Activated CD4-positive, alpha-beta memory T cell treated with anti-CD3 and anti-CD28 coated beads, Interleukin-2, amount 10 ng/mL, durations not matched to agents 7 days and 5 days (primary cell): ENCODE data around the gene SLCO4A1. TPM values are rescaled to one million over a fixed set of nuclear protein-coding genes. Genes with fewer than 3 reads are reported as not detected.
A peak's percentile ranks its signal among the peaks of the same experiment; 100 is the strongest.

Experiments used
- CTCF ChIA-PET: fragments of 350-600 bp; sonication (Branson Sonifier 250); formaldehyde crosslinking; loops from one replicate; lab custom pipeline; 2021; ENCODE audit warnings: antibody characterized with exemption, inconsistent platforms; lab: Charles Lee
- POLR2A ChIA-PET: fragments of 350-600 bp; sonication (Branson Sonifier 250); formaldehyde crosslinking; loops from one replicate; lab custom pipeline; 2021; ENCODE audit warnings: antibody characterized with exemption; lab: Charles Lee
- DNase-seq: peaks from one replicate; pipeline ENCODE4 v3.0.0-alpha.2; 2020
- H3K27ac Mint-ChIP-seq: one replicate; pipeline ENCODE4 v1.8.0; 2021; ENCODE audit warnings: mild to moderate bottlenecking, mixed read lengths
- H3K27me3 Mint-ChIP-seq: one replicate; pipeline ENCODE4 v1.8.0; 2021; ENCODE audit warnings: mixed read lengths
- H3K36me3 Mint-ChIP-seq: one replicate; pipeline ENCODE4 v1.8.0; 2021; ENCODE audit warnings: low read depth, mixed read lengths
- H3K4me1 Mint-ChIP-seq: one replicate; pipeline ENCODE4 v1.8.0; 2021; ENCODE audit warnings: mixed read lengths
- H3K4me3 Mint-ChIP-seq: one replicate; pipeline ENCODE4 v1.8.0; 2021; ENCODE audit warnings: mild to moderate bottlenecking, mixed read lengths
- H3K9me3 Mint-ChIP-seq: one replicate; pipeline ENCODE4 v1.8.0; 2021; ENCODE audit warnings: mixed read lengths
- total RNA-seq, 2 experiments: library from RNA; stranded (reverse); gene quantifications; one replicate each; pipeline ENCODE4 v1.2.3, GENCODE V29; 2021

SLCO4A1 gene
- total RNA-seq, 2 experiments from 2014 or later: 51.5 to 51.7 TPM

DNA sequence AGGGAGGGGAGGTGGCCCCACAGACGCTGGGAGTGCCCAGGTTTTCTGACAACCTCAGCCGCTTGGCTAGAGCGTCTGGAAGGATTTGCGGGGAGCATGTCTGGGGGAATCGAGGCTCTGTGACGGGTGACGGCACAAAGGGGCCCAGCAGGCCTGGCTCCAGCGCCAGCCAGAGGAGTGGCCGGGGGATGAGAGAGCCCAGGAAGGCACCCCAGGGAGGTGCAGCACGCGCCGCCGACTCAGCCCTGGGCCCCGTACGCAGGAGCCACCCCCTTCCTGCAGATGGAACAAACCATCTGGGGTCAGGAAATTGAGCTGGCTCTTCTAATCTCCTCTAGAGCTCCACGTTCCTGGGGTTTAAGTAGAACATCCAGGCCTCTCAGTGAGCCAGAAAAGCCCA lies 5.9 kb upstream of the SLCO4A1 start:
- POLR2A ChIA-PET: interaction anchor here (0.9 to 2.4 kb wide), 3 partner anchors 10 to 14 kb away, joined by 3 to 10 read pairs (median 4); no protein-coding TSS in a partner anchor

GRCh38 chr20:62637110-62637509 lies 5.2 kb upstream of the SLCO4A1 start:
- POLR2A ChIA-PET: interaction anchor here (0.9 to 2.4 kb wide), 3 partner anchors 11 to 14 kb away, joined by 3 to 10 read pairs (median 4); no protein-coding TSS in a partner anchor
- H3K9me3 Mint-ChIP-seq: no peaks in the 10 kb centered on the region
- peaks cover 29% of the 10 kb centered on the region for H3K4me1 Mint-ChIP-seq
- no peak for DNase-seq
- CTCF ChIA-PET: interaction anchor here (1.5 to 2.9 kb wide), 2 partner anchors 14 to 20 kb away, joined by 4 to 10 read pairs; no protein-coding TSS in a partner anchor
- no peak overlapping the region for H3K4me3 Mint-ChIP-seq
- no peaks in the 10 kb centered on the region for H3K36me3 Mint-ChIP-seq
- peaks cover 39% of the 10 kb centered on the region for H3K27me3 Mint-ChIP-seq
- H3K27ac Mint-ChIP-seq: no peak overlapping the region

More for the DNA sequence above, 5.9 kb upstream of the SLCO4A1 start:
- Mint-ChIP-seq H3K9me3 (no peaks in the 10 kb centered on the region), H3K4me1 (peaks cover 26% of the 10 kb centered on the region), H3K27ac (no peak overlapping the region), H3K4me3 (no peak overlapping the region), H3K27me3 (peaks cover 41% of the 10 kb centered on the region), H3K36me3 (no peaks in the 10 kb centered on the region)
- CTCF ChIA-PET: interaction anchor here (1.5 to 2.9 kb wide), 2 partner anchors 13 to 19 kb away, joined by 4 to 10 read pairs; no protein-coding TSS in a partner anchor
- DNase-seq: peak; percentile 37

GRCh38 chr20:62637521-62638054 lies 4.7 kb upstream of the SLCO4A1 start:
- H3K36me3 Mint-ChIP-seq: no peaks in the 10 kb centered on the region
- peaks cover 36% of the 10 kb centered on the region for H3K27me3 Mint-ChIP-seq
- H3K4me1 Mint-ChIP-seq: peaks cover 26% of the 10 kb centered on the region
- POLR2A ChIA-PET: interaction anchor here (2.4 kb wide), 1 partner anchor 14 kb away, joined by 10 read pairs; no protein-coding TSS in a partner anchor
- DNase-seq: no peak
- no peak overlapping the region for H3K27ac Mint-ChIP-seq
- no peak overlapping the region for H3K4me3 Mint-ChIP-seq
- no peaks in the 10 kb centered on the region for H3K9me3 Mint-ChIP-seq
- CTCF ChIA-PET: interaction anchor here (1.5 to 2.9 kb wide), 2 partner anchors 14 to 20 kb away, joined by 4 to 10 read pairs; no protein-coding TSS in a partner anchor

GRCh38 chr20:62638055-62638570 lies 4.2 kb upstream of the SLCO4A1 start:
- Mint-ChIP-seq H3K4me3 (no peak overlapping the region), H3K4me1 (peaks cover 21% of the 10 kb centered on the region), H3K27ac (no peak overlapping the region), H3K36me3 (no peaks in the 10 kb centered on the region), H3K27me3 (peaks cover 30% of the 10 kb centered on the region), H3K9me3 (no peaks in the 10 kb centered on the region)
- POLR2A ChIA-PET: interaction anchor here (2.4 kb wide), 1 partner anchor 14 kb away, joined by 10 read pairs; no protein-coding TSS in a partner anchor
- CTCF ChIA-PET: interaction anchor here (2.9 kb wide), 1 partner anchor 21 kb away, joined by 10 read pairs; no protein-coding TSS in a partner anchor
- DNase-seq: no peak

DNA sequence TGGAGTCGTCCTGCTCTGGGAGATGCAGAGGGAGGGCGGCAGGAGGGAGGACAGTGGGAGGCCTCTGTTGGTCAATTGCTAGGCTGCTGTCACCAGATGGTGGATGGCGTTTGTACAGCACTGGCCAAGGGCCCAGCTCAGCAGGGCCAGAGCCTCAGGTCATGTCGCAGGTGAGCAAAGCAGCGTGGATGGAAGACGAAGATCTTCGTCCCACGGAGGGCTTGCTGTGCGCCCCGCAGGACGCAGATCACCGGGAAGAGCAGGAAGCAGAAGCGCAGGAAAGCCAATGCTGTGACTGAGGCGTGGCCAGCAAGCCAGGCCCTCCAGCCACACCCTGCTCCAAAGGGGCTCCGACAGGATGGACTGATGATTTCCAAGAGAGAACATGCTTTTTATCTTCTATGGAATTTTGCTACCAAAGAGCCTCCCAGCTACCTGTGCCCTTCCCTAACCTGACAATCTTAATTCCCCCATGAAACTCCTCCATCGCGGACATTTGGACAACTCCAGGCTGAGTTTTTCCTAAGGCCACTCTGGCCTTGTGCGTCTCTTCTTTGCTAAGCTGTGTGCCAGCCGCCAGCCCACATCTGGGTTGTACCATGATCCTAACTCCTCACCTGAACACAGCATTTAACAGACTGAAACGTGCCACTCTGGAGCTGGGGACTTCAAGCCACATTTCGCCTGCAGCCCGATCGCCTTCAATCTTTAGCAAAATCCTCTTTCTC lies 3.5 kb upstream of the SLCO4A1 start:
- no peak for DNase-seq
- H3K9me3 Mint-ChIP-seq: no peaks in the 10 kb centered on the region
- POLR2A ChIA-PET: interaction anchor here (1.7 to 2.4 kb wide), 2 partner anchors 13 to 15 kb away, joined by 8 to 10 read pairs; no protein-coding TSS in a partner anchor

DNA sequence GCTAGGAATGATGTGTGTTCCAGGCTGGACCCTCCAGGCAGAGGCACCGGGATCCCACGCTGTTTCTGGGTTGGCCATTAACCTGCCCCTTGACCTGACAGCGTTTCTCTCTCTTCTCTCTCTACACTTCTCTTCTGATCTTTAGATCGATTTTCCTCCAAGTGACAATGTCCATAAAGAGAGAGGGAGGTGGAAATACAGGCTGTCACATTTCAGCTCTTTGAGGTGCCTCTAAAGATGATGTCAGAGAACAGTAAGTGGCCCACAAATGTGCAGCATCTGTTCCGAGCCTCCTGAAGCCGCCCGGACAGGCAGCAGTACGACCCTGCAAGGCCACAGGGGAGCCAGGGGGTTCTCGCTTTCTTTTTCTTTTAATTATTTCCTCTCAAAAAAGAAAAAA lies 2.5 kb upstream of the SLCO4A1 start:
- no peak for DNase-seq
- ChIA-PET POLR2A (interaction anchor here (1.7 kb wide), 1 partner anchor 12 kb away, joined by 8 read pairs; no protein-coding TSS in a partner anchor), CTCF (interaction anchor here (0.9 kb wide), 1 partner anchor 23 kb away, joined by 3 read pairs; no protein-coding TSS in a partner anchor)
- peaks cover 5% of the 10 kb centered on the region for H3K36me3 Mint-ChIP-seq
- no peak overlapping the region for H3K27ac Mint-ChIP-seq
- H3K4me3 Mint-ChIP-seq: no peak overlapping the region
- peaks cover 25% of the 10 kb centered on the region for H3K27me3 Mint-ChIP-seq
- no peaks in the 10 kb centered on the region for H3K9me3 Mint-ChIP-seq
- peaks cover 35% of the 10 kb centered on the region for H3K4me1 Mint-ChIP-seq

More for the DNA sequence above, 3.5 kb upstream of the SLCO4A1 start:
- peaks cover 25% of the 10 kb centered on the region for H3K4me1 Mint-ChIP-seq
- H3K27ac Mint-ChIP-seq: no peak overlapping the region
- CTCF ChIA-PET: interaction anchor here (0.9 to 2.9 kb wide), 2 partner anchors 22 kb away, joined by 3 to 10 read pairs; no protein-coding TSS in a partner anchor
- peaks cover 25% of the 10 kb centered on the region for H3K27me3 Mint-ChIP-seq
- H3K4me3 Mint-ChIP-seq: no peak overlapping the region
- peaks cover 3% of the 10 kb centered on the region for H3K36me3 Mint-ChIP-seq

GRCh38 chr20:62640870-62641269 lies 1.4 kb upstream of the SLCO4A1 start:
- POLR2A ChIA-PET: interaction anchor here (2.9 to 5.0 kb wide), 5 partner anchors 10 to 154 kb away, joined by 18 to 58 read pairs (median 31); no protein-coding TSS in a partner anchor
- no peak overlapping the region for H3K4me3 Mint-ChIP-seq

DNA sequence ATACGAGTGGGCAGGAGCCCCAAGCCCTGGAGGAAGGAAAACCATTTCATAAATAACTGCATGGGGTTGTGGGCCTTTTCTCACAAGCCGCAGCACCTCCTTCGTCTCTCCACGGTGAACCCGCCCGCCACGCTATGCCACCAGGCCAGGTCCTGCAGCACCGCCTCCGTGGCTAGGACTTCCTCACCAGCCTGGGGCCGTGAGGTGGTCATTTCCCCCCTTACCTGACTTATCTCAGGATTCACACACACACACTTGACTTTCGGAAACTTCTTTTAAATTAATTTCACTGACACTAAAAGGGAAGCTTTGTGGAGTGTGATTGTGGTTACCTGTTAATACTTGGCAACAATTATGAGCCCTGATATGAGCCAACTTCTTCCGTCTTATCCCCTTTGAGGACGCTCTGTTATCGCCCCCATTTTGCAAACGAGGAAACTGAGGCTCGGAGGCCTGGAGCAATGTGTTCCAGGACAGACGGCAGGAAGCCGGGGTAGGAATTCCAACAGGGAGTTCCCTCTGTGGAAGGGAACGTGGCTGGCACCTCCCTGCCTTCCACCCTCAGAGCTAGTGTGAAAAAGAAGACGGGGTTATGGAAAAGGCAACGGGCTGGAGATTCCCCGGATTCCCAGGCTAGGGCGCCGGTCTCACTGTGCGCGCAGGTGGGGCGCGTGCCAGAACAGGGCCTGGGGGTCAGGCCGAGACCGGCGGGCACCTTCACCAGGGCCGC lies 817 bp upstream of the SLCO4A1 start:
- Mint-ChIP-seq H3K27ac (peak overlapping the region; percentile 45), H3K27me3 (peaks cover 11% of the 10 kb centered on the region), H3K4me1 (peaks cover 39% of the 10 kb centered on the region), H3K9me3 (no peaks in the 10 kb centered on the region), H3K4me3 (peak overlapping the region; percentile 68), H3K36me3 (peaks cover 5% of the 10 kb centered on the region)
- no peak for DNase-seq
- POLR2A ChIA-PET: interaction anchor here (1.1 to 5.0 kb wide), 10 partner anchors 10 to 167 kb away, joined by 3 to 58 read pairs (median 16); partner anchors contain the start of gene OGFR
- CTCF ChIA-PET: interaction anchor here (1.2 to 3.1 kb wide), 4 partner anchors 23 to 153 kb away, joined by 3 to 10 read pairs (median 6); no protein-coding TSS in a partner anchor

More at GRCh38 chr20:62640870-62641269, 1.4 kb upstream of the SLCO4A1 start:
- Mint-ChIP-seq H3K27me3 (peaks cover 17% of the 10 kb centered on the region), H3K4me1 (peaks cover 41% of the 10 kb centered on the region), H3K27ac (no peak overlapping the region), H3K9me3 (no peaks in the 10 kb centered on the region), H3K36me3 (peaks cover 5% of the 10 kb centered on the region)
- DNase-seq: no peak
- CTCF ChIA-PET: interaction anchor here (3.1 kb wide), 1 partner anchor 151 kb away, joined by 10 read pairs; no protein-coding TSS in a partner anchor

- CTCF ChIA-PET: interaction anchor here (0.9 to 3.1 kb wide), 9 partner anchors 18 to 153 kb away, joined by 3 to 10 read pairs (median 5); partner anchors contain the start of gene MRGBP
- Mint-ChIP-seq H3K27ac (peak overlapping the region; percentile 54), H3K36me3 (peaks cover 11% of the 10 kb centered on the region), H3K9me3 (no peaks in the 10 kb centered on the region), H3K4me1 (peaks cover 48% of the 10 kb centered on the region), H3K27me3 (peaks cover 5% of the 10 kb centered on the region), H3K4me3 (peak overlapping the region; percentile 83)
- POLR2A ChIA-PET: interaction anchor here (0.8 to 5.0 kb wide), 18 partner anchors 8 to 255 kb away, joined by 3 to 58 read pairs (median 5); partner anchors contain the start of genes MRGBP and OGFR
- DNase-seq: peak; percentile 64
Observed at GRCh38 chr20:62642666-62643520, 590 bp downstream of the SLCO4A1 start.

DNA sequence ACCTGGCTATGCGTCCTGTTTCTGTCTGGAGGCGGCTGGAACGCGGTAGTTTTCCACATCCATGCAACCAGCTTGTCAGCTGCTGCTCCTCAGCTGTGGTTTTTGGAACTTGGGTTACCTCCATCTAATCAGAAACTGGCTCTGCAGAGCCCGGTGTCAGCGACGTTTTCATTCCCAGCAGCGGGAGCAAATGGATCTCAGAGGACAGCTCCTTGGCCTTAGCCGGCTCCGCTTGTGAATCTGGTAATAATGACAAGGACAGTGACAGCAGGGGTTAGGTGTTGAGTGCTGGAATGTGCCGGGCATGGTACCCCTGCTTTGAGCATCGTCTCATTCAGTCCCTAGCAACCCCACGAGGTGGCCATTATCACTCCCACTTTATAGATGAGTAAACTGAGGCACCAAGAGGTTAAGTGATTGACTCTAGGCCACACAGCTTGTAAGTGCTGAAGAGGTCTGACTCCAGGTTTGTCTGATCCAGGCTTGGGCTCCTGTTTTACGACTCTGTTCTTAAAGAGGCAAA lies 1.3 kb downstream of the SLCO4A1 start:
- Mint-ChIP-seq H3K9me3 (no peaks in the 10 kb centered on the region), H3K27ac (peak overlapping the region; percentile 54), H3K4me1 (peaks cover 55% of the 10 kb centered on the region), H3K4me3 (peak overlapping the region; percentile 83), H3K27me3 (peaks cover 5% of the 10 kb centered on the region), H3K36me3 (peaks cover 12% of the 10 kb centered on the region)
- ChIA-PET POLR2A (interaction anchor here (1.0 to 5.0 kb wide), 12 partner anchors 8 to 162 kb away, joined by 3 to 58 read pairs (median 12); partner anchors contain the start of genes MRGBP and OGFR), CTCF (interaction anchor here (0.9 to 3.1 kb wide), 6 partner anchors 19 to 153 kb away, joined by 3 to 10 read pairs (median 5); partner anchors contain the start of gene MRGBP)
- no peak for DNase-seq
